ENCODE measurements around the gene NTHL1. TPM values are rescaled to one million over a fixed set of nuclear protein-coding genes. Genes with fewer than 3 reads are reported as not detected.

The NTHL1 gene
- total RNA-seq, 1 donor from 2014 or later = 13.7 TPM

GRCh38 chr16:2079991-2080390 lies 32.4 kb upstream of the NTHL1 start:
- H3K27me3 Mint-ChIP-seq (ENCODE audit: low read depth, unreplicated experiment) = no peaks in the 10 kb centered on the region
- no peak overlapping the region for H3K27ac Mint-ChIP-seq (ENCODE audit: unreplicated experiment)
- no peak for DNase-seq (ENCODE audit: low read depth)
- no peak overlapping the region for H2AFZ ChIP-seq (ENCODE audit: low read depth, low read length)
- H3K36me3 ChIP-seq (ENCODE audit: insufficient read depth, low read length) = no peaks in the 10 kb centered on the region
- no peak overlapping the region for H3K4me2 ChIP-seq (ENCODE audit: low read length)
- no peaks in the 10 kb centered on the region for H4K20me1 ChIP-seq (ENCODE audit: insufficient read depth, low read length)
- TF ChIP-seq CTCF (IDR thresholded peaks at IDR 0.05; ENCODE audit: insufficient read depth, low read depth, low read length) = no peak
- H3K4me3 ChIP-seq (ENCODE audit: insufficient read depth, low read depth, low read length) = no peak overlapping the region
- no peak overlapping the region for H3K9ac ChIP-seq (ENCODE audit: low read length)
- H3K9me3 Mint-ChIP-seq (ENCODE audit: unreplicated experiment) = no peaks in the 10 kb centered on the region
- no peaks in the 10 kb centered on the region for H3K4me1 Mint-ChIP-seq (ENCODE audit: low read depth, unreplicated experiment)
- H3K4me1 ChIP-seq (ENCODE audit: insufficient read depth, low read length) = no peaks in the 10 kb centered on the region
- H3K9me3 ChIP-seq (ENCODE audit: insufficient read depth, low read depth, low read length) = no peaks in the 10 kb centered on the region
- H3K36me3 Mint-ChIP-seq (ENCODE audit: low read depth, unreplicated experiment) = peaks cover 7% of the 10 kb centered on the region
- no peak overlapping the region for H3K4me3 Mint-ChIP-seq (ENCODE audit: unreplicated experiment)
- no peak overlapping the region for H3K27ac ChIP-seq (ENCODE audit: low read depth, low read length)
- FAIRE-seq = no peak
- H3K27me3 ChIP-seq (ENCODE audit: insufficient read depth, low read length) = no peaks in the 10 kb centered on the region
- H3K79me2 ChIP-seq (ENCODE audit: insufficient read depth, low read length) = no peaks in the 10 kb centered on the region

- Histone ChIP-seq H3K36me3 (ENCODE audit: insufficient read depth, low read length) (no peaks in the 10 kb centered on the region), H3K4me1 (ENCODE audit: insufficient read depth, low read length) (no peaks in the 10 kb centered on the region), H3K4me2 (ENCODE audit: low read length) (no peak overlapping the region), H3K27ac (ENCODE audit: low read depth, low read length) (no peak overlapping the region), H3K4me3 (ENCODE audit: insufficient read depth, low read depth, low read length) (no peak overlapping the region), H3K27me3 (ENCODE audit: insufficient read depth, low read length) (no peaks in the 10 kb centered on the region), H4K20me1 (ENCODE audit: insufficient read depth, low read length) (no peaks in the 10 kb centered on the region), H3K9ac (ENCODE audit: low read length) (no peak overlapping the region), H3K9me3 (ENCODE audit: insufficient read depth, low read depth, low read length) (no peaks in the 10 kb centered on the region), H2AFZ (ENCODE audit: low read depth, low read length) (no peak overlapping the region), H3K79me2 (ENCODE audit: insufficient read depth, low read length) (no peaks in the 10 kb centered on the region)
- Mint-ChIP-seq H3K4me3 (ENCODE audit: unreplicated experiment) (no peak overlapping the region), H3K9me3 (ENCODE audit: unreplicated experiment) (no peaks in the 10 kb centered on the region), H3K27ac (ENCODE audit: unreplicated experiment) (no peak overlapping the region), H3K36me3 (ENCODE audit: low read depth, unreplicated experiment) (peaks cover 12% of the 10 kb centered on the region), H3K4me1 (ENCODE audit: low read depth, unreplicated experiment) (no peaks in the 10 kb centered on the region), H3K27me3 (ENCODE audit: low read depth, unreplicated experiment) (no peaks in the 10 kb centered on the region)
- FAIRE-seq = no peak
- no peak for DNase-seq (ENCODE audit: low read depth)
- TF ChIP-seq CTCF (IDR thresholded peaks at IDR 0.05; ENCODE audit: insufficient read depth, low read depth, low read length) (no peak), EZH2 (IDR thresholded peaks at IDR 0.05; ENCODE audit: insufficient read depth, low read length) (no peak)
Observed at GRCh38 chr16:2079311-2079800, 31.7 kb upstream of the NTHL1 start.

GRCh38 chr16:2078691-2079090 lies 31.1 kb upstream of the NTHL1 start:
- no peak overlapping the region for H3K4me3 ChIP-seq (ENCODE audit: insufficient read depth, low read depth, low read length)
- Mint-ChIP-seq H3K4me1 (ENCODE audit: low read depth, unreplicated experiment) (no peaks in the 10 kb centered on the region), H3K4me3 (ENCODE audit: unreplicated experiment) (no peak overlapping the region), H3K27me3 (ENCODE audit: low read depth, unreplicated experiment) (no peaks in the 10 kb centered on the region), H3K27ac (ENCODE audit: unreplicated experiment) (no peak overlapping the region), H3K36me3 (ENCODE audit: low read depth, unreplicated experiment) (peaks cover 13% of the 10 kb centered on the region), H3K9me3 (ENCODE audit: unreplicated experiment) (no peaks in the 10 kb centered on the region)
- FAIRE-seq (no peak), DNase-seq (ENCODE audit: low read depth) (no peak)
- no peaks in the 10 kb centered on the region for H3K9me3 ChIP-seq (ENCODE audit: insufficient read depth, low read depth, low read length)
- H4K20me1 ChIP-seq (ENCODE audit: insufficient read depth, low read length) = no peaks in the 10 kb centered on the region
- H3K79me2 ChIP-seq (ENCODE audit: insufficient read depth, low read length) = no peaks in the 10 kb centered on the region
- TF ChIP-seq CTCF (IDR thresholded peaks at IDR 0.05; ENCODE audit: insufficient read depth, low read depth, low read length) = no peak
- no peak for TF ChIP-seq EZH2 (IDR thresholded peaks at IDR 0.05; ENCODE audit: insufficient read depth, low read length)
- H3K27ac ChIP-seq (ENCODE audit: low read depth, low read length) = no peak overlapping the region
- no peak overlapping the region for H2AFZ ChIP-seq (ENCODE audit: low read depth, low read length)
- H3K9ac ChIP-seq (ENCODE audit: low read length) = no peak overlapping the region
- no peaks in the 10 kb centered on the region for H3K4me1 ChIP-seq (ENCODE audit: insufficient read depth, low read length)
- no peaks in the 10 kb centered on the region for H3K36me3 ChIP-seq (ENCODE audit: insufficient read depth, low read length)
- H3K27me3 ChIP-seq (ENCODE audit: insufficient read depth, low read length) = no peaks in the 10 kb centered on the region
- H3K4me2 ChIP-seq (ENCODE audit: low read length) = no peak overlapping the region

Measured in astrocyte (in vitro differentiated cells and primary cell).